Caco-2 (cell line): ENCODE data around the gene HDGFL3. TPM values are rescaled to one million over a fixed set of nuclear protein-coding genes. Genes with fewer than 3 reads are reported as not detected.

Source experiments
- BruUV-seq: library from RNA; stranded (reverse); fragments of 400-500 nt; replicated peaks from 2 replicates; lab custom pipeline; 2021; lab: Mats Ljungman, UMichigan
- CTCF ChIA-PET: fragments of 300-600 bp; sonication (Branson Sonifier 250); formaldehyde crosslinking; loops from one replicate; lab custom pipeline; 2022; ENCODE audit warnings: antibody characterized with exemption; lab: Charles Lee
- POLR2A ChIA-PET: fragments of 300-600 bp; sonication (Branson Sonifier 250); formaldehyde crosslinking; loops from one replicate; lab custom pipeline; 2022; ENCODE audit warnings: antibody characterized with exemption; lab: Charles Lee
- DNase-seq, 2 experiments: peaks; one replicate each; pipeline versions ENCODE4 v3.0.0 to v3.0.0-alpha.2; 2020 to 2022
- H3K27me3 ChIP-seq: replicated peaks from 2 replicates; pipeline ENCODE4 v1.6.0; 2011; ENCODE audit warnings: low read length; ENCODE audit not compliant: control insufficient read depth, insufficient read depth
- H3K36me3 ChIP-seq: 2 replicates; pipeline ENCODE4 v1.5.1; 2011; ENCODE audit warnings: low read length; ENCODE audit not compliant: control insufficient read depth, insufficient read depth
- H3K4me1 ChIP-seq: fragments of 250-450 bp; sonication (Bioruptor Pico); 2 replicates; pipeline ENCODE4 v1.5.1; 2020; ENCODE audit warnings: mild to moderate bottlenecking
- H3K4me3 ChIP-seq: 2 replicates; pipeline ENCODE4 v1.5.1; 2011; ENCODE audit warnings: low read depth, mild to moderate bottlenecking, control low read depth, low read length
- H3K9me3 ChIP-seq: fragments of 250-450 bp; sonication (Bioruptor Pico); 2 replicates; pipeline ENCODE4 v1.5.1; 2020; ENCODE audit warnings: mild to moderate bottlenecking, moderate library complexity
- H3K27ac Mint-ChIP-seq: one replicate; pipeline ENCODE4 v1.8.0; 2022; ENCODE audit warnings: mixed read lengths; ENCODE audit not compliant: unreplicated experiment
- H3K27me3 Mint-ChIP-seq: one replicate; pipeline ENCODE4 v1.8.0; 2022; ENCODE audit warnings: mixed read lengths; ENCODE audit not compliant: insufficient read depth, unreplicated experiment
- H3K36me3 Mint-ChIP-seq: one replicate; pipeline ENCODE4 v1.8.0; 2022; ENCODE audit warnings: mild to moderate bottlenecking, mixed read lengths; ENCODE audit not compliant: insufficient read depth, unreplicated experiment
- H3K4me1 Mint-ChIP-seq: one replicate; pipeline ENCODE4 v1.8.0; 2022; ENCODE audit warnings: low read depth, mixed read lengths; ENCODE audit not compliant: unreplicated experiment
- H3K4me3 Mint-ChIP-seq: one replicate; pipeline ENCODE4 v1.8.0; 2022; ENCODE audit warnings: mild to moderate bottlenecking, moderate library complexity, mixed read lengths; ENCODE audit not compliant: unreplicated experiment
- H3K9me3 Mint-ChIP-seq: one replicate; pipeline ENCODE4 v1.8.0; 2022; ENCODE audit warnings: mixed read lengths; ENCODE audit not compliant: unreplicated experiment
- intact Hi-C: fragments of 100-400 bp; cut with micrococcal nuclease; formaldehyde crosslinking; loops from one replicate; pipeline ENCODE4 v1.10.0; 2022; ENCODE audit not compliant: unreplicated experiment
- total RNA-seq: library from RNA; stranded (reverse); gene quantifications from 2 replicates; pipeline ENCODE4 v1.2.3, GENCODE V29; 2022
- TF ChIP-seq, protein P1 (sequence below), 2 experiments: fragments of 200-600 bp in 1 of 2; IDR thresholded peaks; 1 replicate in 1 of 2; 2 replicates in 1 of 2; pipeline versions ENCODE4 v1.5.1 to v1.8.0; 2011 to 2022; ENCODE audit warnings: antibody characterized with exemption in 1 of 2, control low read depth in 1 of 2, inconsistent platforms in 1 of 2, low read depth in 1 of 2, low read length in 1 of 2, mild to moderate bottlenecking in 1 of 2, moderate library complexity in 1 of 2; ENCODE audit not compliant: insufficient read depth in 1 of 2, severe bottlenecking in 1 of 2, unreplicated experiment in 1 of 2

Gene HDGFL3
- total RNA-seq, 1 experiment from 2014 or later: 22.9 TPM

DNA sequence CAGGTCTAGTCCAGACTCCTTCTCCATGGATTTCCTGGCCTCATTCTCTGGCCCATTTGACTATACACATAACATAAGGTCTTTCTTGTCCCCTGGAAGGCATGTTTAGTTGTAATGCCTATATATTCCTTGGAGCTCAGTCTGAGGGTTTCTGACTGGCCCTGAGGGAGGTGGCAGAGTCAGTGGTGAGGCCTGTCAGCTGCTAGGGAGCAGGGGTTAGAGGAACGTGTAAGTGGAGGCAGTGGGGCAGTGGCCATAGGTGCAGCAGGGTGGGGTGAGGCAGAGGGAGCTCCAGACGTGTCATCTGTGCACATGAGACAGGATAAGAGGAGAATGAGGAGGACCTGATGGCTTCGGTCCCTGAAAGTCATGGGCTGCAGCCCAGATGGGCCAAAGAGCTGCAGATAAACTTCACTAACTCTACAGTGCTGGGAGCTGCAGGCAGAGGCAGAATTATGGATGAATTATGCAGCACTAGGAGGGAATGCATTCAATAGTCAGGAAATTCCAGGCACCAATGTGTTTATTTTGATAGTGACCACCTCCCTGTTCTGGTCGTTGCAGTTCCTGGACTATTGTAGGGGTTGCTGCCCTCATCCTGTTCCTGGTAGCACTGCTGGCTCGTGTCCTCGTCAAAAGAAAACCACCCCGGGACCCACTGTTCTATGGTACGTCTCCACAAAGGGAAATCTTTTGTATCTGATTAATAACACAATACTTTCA, 95.2 kb downstream of the HDGFL3 start:
- no peak overlapping the region for H3K4me3 ChIP-seq
- Mint-ChIP-seq H3K27ac (no peak overlapping the region), H3K36me3 (no peaks in the 10 kb centered on the region), H3K4me3 (no peak overlapping the region), H3K4me1 (no peaks in the 10 kb centered on the region), H3K9me3 (peaks cover 10% of the 10 kb centered on the region), H3K27me3 (peaks cover 4% of the 10 kb centered on the region)
- H3K27me3 ChIP-seq: no peaks in the 10 kb centered on the region; the same call in 1 of the 2 replicates
- ChIA-PET CTCF (no interaction called here), POLR2A (no interaction called here)
- no peak for DNase-seq
- TF ChIP-seq, protein P1, sequence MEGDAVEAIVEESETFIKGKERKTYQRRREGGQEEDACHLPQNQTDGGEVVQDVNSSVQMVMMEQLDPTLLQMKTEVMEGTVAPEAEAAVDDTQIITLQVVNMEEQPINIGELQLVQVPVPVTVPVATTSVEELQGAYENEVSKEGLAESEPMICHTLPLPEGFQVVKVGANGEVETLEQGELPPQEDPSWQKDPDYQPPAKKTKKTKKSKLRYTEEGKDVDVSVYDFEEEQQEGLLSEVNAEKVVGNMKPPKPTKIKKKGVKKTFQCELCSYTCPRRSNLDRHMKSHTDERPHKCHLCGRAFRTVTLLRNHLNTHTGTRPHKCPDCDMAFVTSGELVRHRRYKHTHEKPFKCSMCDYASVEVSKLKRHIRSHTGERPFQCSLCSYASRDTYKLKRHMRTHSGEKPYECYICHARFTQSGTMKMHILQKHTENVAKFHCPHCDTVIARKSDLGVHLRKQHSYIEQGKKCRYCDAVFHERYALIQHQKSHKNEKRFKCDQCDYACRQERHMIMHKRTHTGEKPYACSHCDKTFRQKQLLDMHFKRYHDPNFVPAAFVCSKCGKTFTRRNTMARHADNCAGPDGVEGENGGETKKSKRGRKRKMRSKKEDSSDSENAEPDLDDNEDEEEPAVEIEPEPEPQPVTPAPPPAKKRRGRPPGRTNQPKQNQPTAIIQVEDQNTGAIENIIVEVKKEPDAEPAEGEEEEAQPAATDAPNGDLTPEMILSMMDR (IDR thresholded peaks at IDR 0.05; ENCODE audit: insufficient read depth in 1 of 2, low read depth in 1 of 2, low read length in 1 of 2, severe bottlenecking in 1 of 2, unreplicated experiment in 1 of 2): no peak
- no peaks in the 10 kb centered on the region for H3K9me3 ChIP-seq
- BruUV-seq: no TSS peak
- H3K4me1 ChIP-seq: no peaks in the 10 kb centered on the region
- intact Hi-C loops: no loop called here
- no peaks in the 10 kb centered on the region for H3K36me3 ChIP-seq

DNA sequence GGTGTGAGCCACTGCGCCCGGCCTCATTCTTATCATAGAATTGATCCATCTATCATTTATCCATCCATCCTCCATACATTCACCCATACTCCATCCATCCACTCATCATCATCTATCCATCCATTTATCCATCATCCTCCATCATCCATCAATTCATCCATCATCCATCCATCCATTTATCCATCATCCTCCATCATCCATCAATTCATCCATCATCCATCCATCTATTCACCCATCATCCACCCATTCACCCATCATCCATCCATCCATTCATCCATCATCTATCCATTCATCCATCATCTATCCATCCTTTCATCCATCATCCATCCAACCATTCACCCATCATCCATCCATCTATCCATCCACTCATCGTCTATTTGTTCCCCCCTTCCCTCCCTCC, 96.5 kb downstream of the HDGFL3 start:
- no peak for DNase-seq
- intact Hi-C loops: no loop called here
- no peaks in the 10 kb centered on the region for H3K36me3 ChIP-seq
- no peak overlapping the region for H3K4me3 ChIP-seq
- H3K27me3 ChIP-seq: no peaks in the 10 kb centered on the region; the same call in 1 of the 2 replicates
- ChIA-PET POLR2A (no interaction called here), CTCF (no interaction called here)
- Mint-ChIP-seq H3K4me3 (no peak overlapping the region), H3K27me3 (peaks cover 4% of the 10 kb centered on the region), H3K36me3 (no peaks in the 10 kb centered on the region), H3K27ac (no peak overlapping the region), H3K4me1 (no peaks in the 10 kb centered on the region), H3K9me3 (peaks cover 10% of the 10 kb centered on the region)
- H3K9me3 ChIP-seq: no peaks in the 10 kb centered on the region
- BruUV-seq: no TSS peak
- no peaks in the 10 kb centered on the region for H3K4me1 ChIP-seq
- TF ChIP-seq, protein P1 (IDR thresholded peaks at IDR 0.05; ENCODE audit: insufficient read depth in 1 of 2, low read depth in 1 of 2, low read length in 1 of 2, severe bottlenecking in 1 of 2, unreplicated experiment in 1 of 2): no peak

DNA sequence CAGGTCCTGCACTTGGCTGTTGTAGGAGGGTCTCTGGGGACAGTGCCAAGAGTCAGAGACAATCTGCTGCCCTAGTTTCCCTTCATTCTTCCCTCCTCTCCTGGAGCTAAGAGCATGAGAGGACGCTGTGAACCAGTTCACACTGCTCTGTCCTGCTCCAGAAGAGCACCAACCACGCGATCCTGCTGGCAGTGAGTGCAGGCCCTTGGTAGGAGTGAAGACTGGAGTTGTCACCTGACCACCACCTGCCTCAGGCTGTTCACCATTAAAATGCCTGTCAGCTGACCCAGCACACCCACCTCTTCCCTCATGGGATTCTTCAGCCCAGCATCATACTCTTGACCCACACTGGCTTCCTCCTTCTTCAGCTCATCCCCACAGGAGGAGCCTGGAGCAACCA, 97.2 kb downstream of the HDGFL3 start:
- Histone ChIP-seq H3K27me3 (no peaks in the 10 kb centered on the region; the same call in 1 of the 2 replicates), H3K4me3 (no peak overlapping the region), H3K4me1 (no peaks in the 10 kb centered on the region), H3K36me3 (no peaks in the 10 kb centered on the region), H3K9me3 (no peaks in the 10 kb centered on the region)
- H3K9me3 Mint-ChIP-seq: peaks cover 10% of the 10 kb centered on the region
- TF ChIP-seq, protein P1 (IDR thresholded peaks at IDR 0.05; ENCODE audit: insufficient read depth in 1 of 2, low read depth in 1 of 2, low read length in 1 of 2, severe bottlenecking in 1 of 2, unreplicated experiment in 1 of 2): no peak
- ChIA-PET CTCF (no interaction called here), POLR2A (no interaction called here)
- H3K4me3 Mint-ChIP-seq: no peak overlapping the region
- H3K27ac Mint-ChIP-seq: no peak overlapping the region
- H3K4me1 Mint-ChIP-seq: no peaks in the 10 kb centered on the region
- intact Hi-C loops: no loop called here
- H3K36me3 Mint-ChIP-seq: no peaks in the 10 kb centered on the region
- no TSS peak for BruUV-seq
- no peak for DNase-seq
- H3K27me3 Mint-ChIP-seq: peaks cover 4% of the 10 kb centered on the region
